HepG2 (cell line): ENCODE results near the gene CYP4F12. TPM values are rescaled to one million over a fixed set of nuclear protein-coding genes. Genes with fewer than 3 reads are reported as not detected.

Experiments used
- ARNT ChIP-seq: fragments of 450-650 bp; IDR thresholded peaks from 2 replicates; pipeline ENCODE4 v1.6.1; 2017
- BCL6 ChIP-seq: IDR thresholded peaks from 2 replicates; pipeline ENCODE4 v1.6.1; 2016; ENCODE audit warnings: missing genetic modification reagents, missing compliant biosample characterization
- CEBPG ChIP-seq: IDR thresholded peaks from 2 replicates; pipeline ENCODE4 v1.6.1; 2016
- CHD2 ChIP-seq: IDR thresholded peaks from 2 replicates; pipeline ENCODE4 v1.6.1; 2011; ENCODE audit warnings: low read depth, low read length, improper control_type of control experiment
- ELF1 ChIP-seq: sonication (generic); formaldehyde crosslinking; IDR thresholded peaks from 2 replicates; pipeline ENCODE4 v1.4.0; 2020; ENCODE audit warnings: missing genetic modification reagents
- EZH2 ChIP-seq: conservative IDR thresholded peaks from 2 replicates; pipeline ENCODE4 v1.6.1; 2012; ENCODE audit warnings: mild to moderate bottlenecking, low read depth, low read length, moderate library complexity
- FOSL1 ChIP-seq: sonication (generic); formaldehyde crosslinking; IDR thresholded peaks from 2 replicates; pipeline ENCODE4 v1.9.0; 2021; ENCODE audit warnings: missing genetic modification reagents, borderline replicate concordance
- GATAD1 ChIP-seq: IDR thresholded peaks from 2 replicates; pipeline ENCODE4 v1.6.1; 2016; ENCODE audit warnings: missing genetic modification reagents, missing compliant biosample characterization
- ISX ChIP-seq: sonication (generic); formaldehyde crosslinking; conservative IDR thresholded peaks from 2 replicates; pipeline ENCODE4 v1.5.0; 2020; ENCODE audit warnings: missing genetic modification reagents
- KDM2A ChIP-seq: sonication (generic); formaldehyde crosslinking; IDR thresholded peaks from 2 replicates; pipeline ENCODE4 v1.4.0; 2020; ENCODE audit warnings: low read depth, missing genetic modification reagents, borderline replicate concordance
- KLF12 ChIP-seq: sonication (generic); formaldehyde crosslinking; IDR thresholded peaks from 2 replicates; pipeline ENCODE4 v1.4.0; 2020; ENCODE audit warnings: missing genetic modification reagents, borderline replicate concordance
- MXD1 ChIP-seq: sonication (generic); formaldehyde crosslinking; IDR thresholded peaks from 2 replicates; pipeline ENCODE4 v1.4.0; 2020; ENCODE audit warnings: mild to moderate bottlenecking, missing genetic modification reagents
- NFE2L2 ChIP-seq: fragments of 150-350 bp; IDR thresholded peaks from 2 replicates; pipeline ENCODE4 v1.6.1; 2014; ENCODE audit warnings: low read length
- REPIN1 ChIP-seq: sonication (generic); formaldehyde crosslinking; IDR thresholded peaks from 2 replicates; pipeline ENCODE4 v1.8.0; 2022; ENCODE audit warnings: missing genetic modification reagents, low read depth, mild to moderate bottlenecking, borderline replicate concordance
- RORA ChIP-seq: sonication (generic); formaldehyde crosslinking; IDR thresholded peaks from 2 replicates; pipeline ENCODE4 v1.5.0; 2020; ENCODE audit warnings: mild to moderate bottlenecking, missing genetic modification reagents, moderate library complexity
- SRSF1 ChIP-seq: fragments of 200-400 bp; formaldehyde crosslinking; optimal IDR thresholded peaks from 2 replicates; pipeline ENCODE3; 2017; ENCODE audit warnings: mild to moderate bottlenecking, low read depth, low read length, moderate library complexity
- SSRP1 ChIP-seq: IDR thresholded peaks from 2 replicates; pipeline ENCODE4 v1.6.1; 2016; ENCODE audit warnings: control low read depth
- STAG1 ChIP-seq: sonication (generic); formaldehyde crosslinking; IDR thresholded peaks from 2 replicates; pipeline ENCODE4 v1.4.0; 2020; ENCODE audit warnings: missing genetic modification reagents
- TRAFD1 ChIP-seq: sonication (generic); formaldehyde crosslinking; IDR thresholded peaks from 2 replicates; pipeline ENCODE4 v1.5.1; 2020; ENCODE audit warnings: missing genetic modification reagents, mild to moderate bottlenecking, borderline replicate concordance
- TSC22D2 ChIP-seq: sonication (generic); formaldehyde crosslinking; IDR thresholded peaks from 2 replicates; pipeline ENCODE4 v1.5.1; 2020; ENCODE audit warnings: missing genetic modification reagents, mild to moderate bottlenecking, borderline replicate concordance
- U2AF2 ChIP-seq: fragments of 200-400 bp; formaldehyde crosslinking; IDR thresholded peaks from 2 replicates; pipeline ENCODE4 v1.6.1; 2017; ENCODE audit warnings: low read depth, mild to moderate bottlenecking, low read length
- XRCC5 ChIP-seq: fragments of 200-400 bp; formaldehyde crosslinking; optimal IDR thresholded peaks from 2 replicates; pipeline ENCODE3; 2017; ENCODE audit warnings: mild to moderate bottlenecking, low read length
- ZBTB20 ChIP-seq: sonication (generic); formaldehyde crosslinking; IDR thresholded peaks from 2 replicates; pipeline ENCODE4 v1.8.1; 2023; ENCODE audit warnings: missing genetic modification reagents, low read depth, mild to moderate bottlenecking, borderline replicate concordance
- ZFP41 ChIP-seq: sonication (generic); formaldehyde crosslinking; IDR thresholded peaks from 2 replicates; pipeline ENCODE4 v1.4.0; 2020; ENCODE audit warnings: mild to moderate bottlenecking, missing genetic modification reagents, borderline replicate concordance
- ZMYM3 ChIP-seq: sonication (generic); formaldehyde crosslinking; IDR thresholded peaks from 2 replicates; pipeline ENCODE4 v1.5.1; 2020; ENCODE audit warnings: mild to moderate bottlenecking, missing genetic modification reagents
- ZNF264 ChIP-seq: sonication (generic); formaldehyde crosslinking; IDR thresholded peaks from 2 replicates; pipeline ENCODE4 v1.4.0; 2020; ENCODE audit warnings: missing genetic modification reagents
- ZNF331 ChIP-seq: sonication (generic); formaldehyde crosslinking; IDR thresholded peaks from 2 replicates; pipeline ENCODE4 v1.4.0; 2020; ENCODE audit warnings: missing genetic modification reagents
- ZNF350 ChIP-seq: sonication (generic); formaldehyde crosslinking; IDR thresholded peaks from 2 replicates; pipeline ENCODE4 v1.4.0; 2020; ENCODE audit warnings: mild to moderate bottlenecking, low read depth, missing genetic modification reagents, borderline replicate concordance
- ZNF558 ChIP-seq: sonication (generic); formaldehyde crosslinking; IDR thresholded peaks from 2 replicates; pipeline ENCODE4 v1.9.0; 2022; ENCODE audit warnings: mild to moderate bottlenecking, missing genetic modification reagents, borderline replicate concordance
- ZNF724P ChIP-seq: sonication (generic); formaldehyde crosslinking; IDR thresholded peaks from 2 replicates; pipeline ENCODE4 v1.8.0; 2022; ENCODE audit warnings: missing genetic modification reagents, borderline replicate concordance
- ZNF768 ChIP-seq: sonication (generic); formaldehyde crosslinking; IDR thresholded peaks from 2 replicates; pipeline ENCODE4 v1.4.0; 2020; ENCODE audit warnings: missing genetic modification reagents
- ZNF772 ChIP-seq: sonication (generic); formaldehyde crosslinking; IDR thresholded peaks from 2 replicates; pipeline ENCODE4 v1.5.0; 2020; ENCODE audit warnings: mild to moderate bottlenecking, missing genetic modification reagents
- ZSCAN9 ChIP-seq: IDR thresholded peaks from 2 replicates; pipeline ENCODE4 v1.6.1; 2016; ENCODE audit warnings: borderline replicate concordance
- polyA plus RNA-seq, 8 experiments: library from polyadenylated mRNA; depleted of rRNA in 3 of 8; stranded (reverse) in 7 of 8; unstranded in 1 of 8; fragments of >200 nt; fragmentation: Illumina TruSeq in 4 of 8; extraction: Trizol in 4 of 8; gene quantifications; 2 replicates each; pipeline versions ENCODE4 v1.2.1 to v1.2.3, GENCODE V29; 2011 to 2016; ENCODE audit warnings: low read depth in 4 of 8, missing spikeins in 1 of 8, mixed read lengths in 1 of 8; ENCODE audit not compliant: insufficient read depth in 1 of 8
- total RNA-seq, 5 experiments: library from RNA; depleted of rRNA; stranded (reverse); fragments of >200 nt; fragmentation: Illumina TruSeq; extraction: Trizol; gene quantifications; 2 replicates each; pipeline ENCODE4 v1.2.3, GENCODE V29; 2016; ENCODE audit warnings: low read depth in 1 of 5

CYP4F12 gene
- total and polyA plus RNA-seq, 2 of the 13 experiments (the other 11 are each of a cell fraction or from before 2014, with no cell fraction given), result 29.9 to 30.8 TPM

DNA sequence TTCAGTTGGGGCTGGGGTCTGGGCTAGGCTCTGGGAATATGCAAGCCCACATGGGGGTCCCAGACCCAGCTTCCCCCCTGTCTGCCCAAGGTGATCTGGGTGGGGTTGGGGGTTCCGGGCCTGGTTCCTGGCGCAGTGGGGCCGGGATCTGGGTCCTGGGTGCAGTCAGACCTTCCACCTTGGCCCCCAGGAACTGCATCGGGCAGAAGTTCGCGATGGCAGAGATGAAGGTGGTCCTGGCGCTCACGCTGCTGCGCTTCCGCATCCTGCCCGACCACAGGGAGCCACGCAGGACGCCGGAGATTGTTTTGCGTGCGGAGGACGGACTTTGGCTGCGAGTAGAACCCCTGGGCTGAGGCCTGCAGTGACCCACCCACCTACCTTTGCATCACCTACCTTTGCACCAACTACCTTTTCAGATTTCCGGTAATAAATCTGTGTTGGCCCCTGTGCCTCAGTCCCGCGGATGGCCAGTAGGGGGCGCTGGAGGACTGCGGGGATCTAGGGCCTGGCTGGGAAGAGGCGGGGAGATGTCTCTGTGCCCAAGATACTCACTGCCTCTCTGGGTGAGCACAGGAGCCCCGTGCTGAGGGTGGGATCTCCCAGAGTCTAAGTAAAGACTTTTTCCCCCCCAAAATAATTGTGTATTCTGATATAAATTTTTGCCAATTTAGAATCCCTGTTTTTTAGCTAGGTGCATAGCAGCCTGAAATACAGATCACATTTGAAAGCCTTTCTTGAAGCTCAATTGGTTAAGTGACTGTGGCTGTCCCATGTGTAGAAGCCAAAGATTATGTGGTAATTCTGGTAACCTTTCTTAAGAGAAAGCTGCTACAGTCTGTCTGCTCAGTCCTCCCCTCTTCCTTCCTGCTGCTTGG lies 43.6 kb upstream of the CYP4F12 start (continued):
- TF ChIP-seq TRAFD1 (CRISPR knock-in tag), result no peak
- no peak for TF ChIP-seq SRSF1
- no peak for TF ChIP-seq ISX (CRISPR knock-in tag)
- no peak for TF ChIP-seq REPIN1
- no peak for TF ChIP-seq EZH2
- TF ChIP-seq CEBPG, result no peak
- TF ChIP-seq ZNF331, result no peak
- TF ChIP-seq SSRP1 (CRISPR knock-in tag), result no peak
- no peak for TF ChIP-seq ZNF772
- 0 out of 2 replicates have a peak, but pooled peaks have one; percentile 27 for TF ChIP-seq ELF1 (CRISPR knock-in tag)
- TF ChIP-seq ZNF724P, result no peak
- TF ChIP-seq MXD1, result no peak
- TF ChIP-seq BCL6 (CRISPR knock-in tag), result no peak
- TF ChIP-seq NFE2L2, result no peak
- no peak for TF ChIP-seq U2AF2
- no peak for TF ChIP-seq ZNF264 (CRISPR knock-in tag)
- TF ChIP-seq STAG1, result peak; percentile 96
- no peak for TF ChIP-seq ARNT
- TF ChIP-seq ZMYM3 (CRISPR knock-in tag), result no peak
- TF ChIP-seq ZNF350 (CRISPR knock-in tag), result no peak
- no peak for TF ChIP-seq KLF12 (CRISPR knock-in tag)
- TF ChIP-seq KDM2A (CRISPR knock-in tag), result peak; percentile 52; the same call in 1 of the 2 replicates
- TF ChIP-seq XRCC5, result peak; percentile 68
- no peak for TF ChIP-seq TSC22D2 (CRISPR knock-in tag)
- TF ChIP-seq FOSL1 (CRISPR knock-in tag), result no peak
- TF ChIP-seq ZSCAN9, result no peak
- TF ChIP-seq ZFP41 (CRISPR knock-in tag), result no peak
- no peak for TF ChIP-seq RORA
- TF ChIP-seq ZNF558 (CRISPR knock-in tag), result no peak
- TF ChIP-seq ZBTB20, result no peak
- TF ChIP-seq ZNF768, result peak; percentile 63; the same call in 1 of the 2 replicates
- TF ChIP-seq CHD2, result no peak
- TF ChIP-seq GATAD1 (CRISPR knock-in tag), result no peak
